Measurements from ENCODE around the gene MKRN2. TPM values are rescaled to one million over a fixed set of nuclear protein-coding genes. Genes with fewer than 3 reads are reported as not detected.

MKRN2 gene
- total RNA-seq, 3 donors from 2014 or later = 19.5 to 23.8 (median 20.2) TPM

GRCh38 chr3:12562451-12562850 is 5.6 kb downstream of the MKRN2 start:
- no peaks in the 10 kb centered on the region for H3K9me3 ChIP-seq
- intact Hi-C loops (cut with DNase I, micrococcal nuclease) = no loop called here
- ATAC-seq (no peak), DNase-seq (no peak)
- TF ChIP-seq, protein P1, sequence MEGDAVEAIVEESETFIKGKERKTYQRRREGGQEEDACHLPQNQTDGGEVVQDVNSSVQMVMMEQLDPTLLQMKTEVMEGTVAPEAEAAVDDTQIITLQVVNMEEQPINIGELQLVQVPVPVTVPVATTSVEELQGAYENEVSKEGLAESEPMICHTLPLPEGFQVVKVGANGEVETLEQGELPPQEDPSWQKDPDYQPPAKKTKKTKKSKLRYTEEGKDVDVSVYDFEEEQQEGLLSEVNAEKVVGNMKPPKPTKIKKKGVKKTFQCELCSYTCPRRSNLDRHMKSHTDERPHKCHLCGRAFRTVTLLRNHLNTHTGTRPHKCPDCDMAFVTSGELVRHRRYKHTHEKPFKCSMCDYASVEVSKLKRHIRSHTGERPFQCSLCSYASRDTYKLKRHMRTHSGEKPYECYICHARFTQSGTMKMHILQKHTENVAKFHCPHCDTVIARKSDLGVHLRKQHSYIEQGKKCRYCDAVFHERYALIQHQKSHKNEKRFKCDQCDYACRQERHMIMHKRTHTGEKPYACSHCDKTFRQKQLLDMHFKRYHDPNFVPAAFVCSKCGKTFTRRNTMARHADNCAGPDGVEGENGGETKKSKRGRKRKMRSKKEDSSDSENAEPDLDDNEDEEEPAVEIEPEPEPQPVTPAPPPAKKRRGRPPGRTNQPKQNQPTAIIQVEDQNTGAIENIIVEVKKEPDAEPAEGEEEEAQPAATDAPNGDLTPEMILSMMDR (IDR thresholded peaks at IDR 0.05) = no peak
- H3K36me3 ChIP-seq (ENCODE audit: low read depth) = no peaks in the 10 kb centered on the region
- no peak overlapping the region for H3K4me3 ChIP-seq
- peaks cover 8% of the 10 kb centered on the region for H3K4me1 ChIP-seq (ENCODE audit: low read depth)

DNA sequence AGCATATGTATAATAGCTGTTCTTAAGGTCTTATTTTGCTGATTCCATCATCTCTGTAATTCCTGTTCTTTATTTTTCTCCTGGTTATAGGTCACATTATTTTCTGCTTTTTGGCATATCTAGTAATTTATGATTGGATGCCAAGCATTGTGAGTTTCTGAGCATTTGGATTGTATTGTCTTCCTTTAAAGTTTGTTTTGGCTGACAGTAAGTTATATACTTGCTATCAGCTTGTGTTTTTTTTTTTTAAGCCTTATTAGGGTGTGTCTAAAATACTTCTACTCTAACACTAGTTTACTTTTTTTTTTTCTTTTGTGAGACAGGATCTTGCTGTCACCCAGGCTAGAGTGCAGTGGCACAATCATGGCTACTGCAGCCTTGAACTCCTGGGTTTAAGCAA is 10.1 kb downstream of the MKRN2 start:
- TF ChIP-seq, protein P1 (IDR thresholded peaks at IDR 0.05) = no peak
- DNase-seq (no peak), ATAC-seq (no peak)
- intact Hi-C loops (cut with DNase I, micrococcal nuclease) = no loop called here
- Histone ChIP-seq H3K9me3 (no peaks in the 10 kb centered on the region), H3K4me1 (ENCODE audit: low read depth) (no peaks in the 10 kb centered on the region), H3K4me3 (no peak overlapping the region), H3K36me3 (ENCODE audit: low read depth) (peaks cover 7% of the 10 kb centered on the region)

DNA sequence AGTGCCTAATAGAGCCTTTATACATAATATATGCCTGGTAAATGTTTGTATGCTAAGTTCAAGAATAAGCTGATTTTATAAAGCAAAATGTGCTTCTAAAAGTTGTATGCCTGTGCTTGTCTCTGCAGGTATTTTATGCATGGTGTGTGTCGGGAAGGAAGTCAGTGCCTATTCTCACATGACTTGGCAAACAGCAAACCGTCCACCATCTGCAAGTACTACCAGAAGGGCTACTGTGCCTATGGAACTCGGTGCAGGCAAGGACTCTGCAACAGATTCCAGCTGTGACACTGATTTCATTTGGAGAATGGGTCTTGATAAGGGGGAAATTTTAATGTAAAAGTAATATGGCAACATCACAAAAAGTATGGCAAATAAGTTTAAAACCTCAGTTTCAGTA is 11.9 kb downstream of the MKRN2 start:
- no peak for ATAC-seq
- TF ChIP-seq, protein P1 (IDR thresholded peaks at IDR 0.05) = no peak
- no peak for DNase-seq
- Histone ChIP-seq H3K36me3 (ENCODE audit: low read depth) (peaks cover 12% of the 10 kb centered on the region), H3K9me3 (no peaks in the 10 kb centered on the region), H3K4me1 (ENCODE audit: low read depth) (no peaks in the 10 kb centered on the region), H3K4me3 (no peak overlapping the region)
- intact Hi-C loops (cut with DNase I, micrococcal nuclease) = no loop called here

DNA sequence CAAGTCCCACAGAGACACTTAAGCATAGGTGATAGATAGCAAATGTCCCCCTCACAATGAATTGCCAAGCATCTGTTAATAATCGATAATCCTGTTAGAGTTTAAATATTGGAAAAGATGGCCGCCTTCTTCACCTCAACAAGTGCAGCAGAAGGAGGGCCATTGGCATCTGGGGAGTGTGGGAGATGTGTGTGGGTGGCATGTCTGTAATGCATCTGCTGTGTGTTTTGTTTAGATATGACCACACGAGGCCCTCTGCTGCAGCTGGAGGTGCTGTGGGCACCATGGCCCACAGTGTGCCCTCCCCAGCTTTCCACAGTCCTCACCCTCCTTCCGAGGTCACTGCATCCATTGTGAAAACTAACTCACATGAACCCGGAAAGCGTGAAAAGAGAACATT is 12.9 kb downstream of the MKRN2 start:
- Histone ChIP-seq H3K36me3 (ENCODE audit: low read depth) (peaks cover 12% of the 10 kb centered on the region), H3K9me3 (no peaks in the 10 kb centered on the region), H3K4me1 (ENCODE audit: low read depth) (no peaks in the 10 kb centered on the region), H3K4me3 (no peak overlapping the region)
- intact Hi-C loops (cut with DNase I, micrococcal nuclease) = no loop called here
- ATAC-seq (no peak), DNase-seq (no peak)
- TF ChIP-seq, protein P1 (IDR thresholded peaks at IDR 0.05) = no peak

DNA sequence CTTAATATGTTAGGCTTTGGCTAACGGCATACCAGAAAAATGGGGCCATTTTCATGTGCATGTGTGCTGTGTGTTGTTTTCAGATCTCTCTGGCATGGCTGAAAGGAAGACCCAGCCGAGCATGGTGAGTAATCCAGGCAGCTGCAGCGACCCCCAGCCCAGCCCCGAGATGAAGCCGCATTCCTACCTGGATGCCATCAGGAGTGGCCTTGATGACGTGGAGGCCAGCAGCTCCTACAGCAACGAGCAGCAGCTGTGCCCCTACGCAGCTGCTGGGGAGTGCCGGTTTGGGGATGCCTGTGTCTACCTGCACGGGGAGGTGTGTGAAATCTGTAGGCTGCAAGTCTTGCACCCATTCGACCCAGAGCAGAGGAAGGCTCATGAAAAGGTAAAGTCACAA is 15.1 kb downstream of the MKRN2 start:
- Histone ChIP-seq H3K36me3 (ENCODE audit: low read depth) (peaks cover 12% of the 10 kb centered on the region), H3K9me3 (no peaks in the 10 kb centered on the region), H3K4me1 (ENCODE audit: low read depth) (no peaks in the 10 kb centered on the region), H3K4me3 (no peak overlapping the region)
- TF ChIP-seq, protein P1 (IDR thresholded peaks at IDR 0.05) = no peak
- no peak for DNase-seq
- intact Hi-C loops (cut with DNase I, micrococcal nuclease) = no loop called here
- no peak for ATAC-seq

DNA sequence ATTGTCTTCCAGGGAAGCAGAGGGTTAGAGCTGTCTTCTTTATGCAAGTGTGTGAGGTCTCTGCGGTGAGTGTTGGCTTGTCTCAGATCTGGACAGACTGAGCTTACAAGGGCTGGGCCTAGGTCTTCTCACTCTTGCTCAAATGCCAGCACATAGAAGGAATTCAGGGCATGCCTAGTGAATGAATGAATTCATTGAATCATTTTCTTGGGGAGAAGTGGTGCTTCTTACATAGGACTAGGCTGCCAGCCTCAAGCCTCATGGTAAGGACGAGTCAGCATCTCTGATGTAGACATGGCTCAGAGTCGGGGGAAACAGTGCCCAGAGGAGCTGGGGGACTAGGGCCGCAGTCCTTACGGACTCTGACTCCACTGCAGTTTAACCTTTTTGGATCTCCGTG is 17.2 kb downstream of the MKRN2 start:
- ATAC-seq (no peak), DNase-seq (no peak)
- Histone ChIP-seq H3K36me3 (ENCODE audit: low read depth) (peaks cover 12% of the 10 kb centered on the region), H3K9me3 (no peaks in the 10 kb centered on the region), H3K4me1 (ENCODE audit: low read depth) (no peaks in the 10 kb centered on the region), H3K4me3 (no peak overlapping the region)
- intact Hi-C loops (cut with DNase I, micrococcal nuclease) = no loop called here
- TF ChIP-seq, protein P1 (IDR thresholded peaks at IDR 0.05) = no peak
